CD4-positive, alpha-beta T cell treated with Interleukin-15 for 4 hours (primary cell): Measurements from ENCODE around the gene HSD11B1L.

Experiments used
- DNase-seq: peaks from one replicate; pipeline ENCODE4 v3.0.0-alpha.2; 2020; ENCODE audit warnings: low spot score

HSD11B1L gene, protein sequence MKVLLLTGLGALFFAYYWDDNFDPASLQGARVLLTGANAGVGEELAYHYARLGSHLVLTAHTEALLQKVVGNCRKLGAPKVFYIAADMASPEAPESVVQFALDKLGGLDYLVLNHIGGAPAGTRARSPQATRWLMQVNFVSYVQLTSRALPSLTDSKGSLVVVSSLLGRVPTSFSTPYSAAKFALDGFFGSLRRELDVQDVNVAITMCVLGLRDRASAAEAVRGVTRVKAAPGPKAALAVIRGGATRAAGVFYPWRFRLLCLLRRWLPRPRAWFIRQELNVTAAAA

DNA sequence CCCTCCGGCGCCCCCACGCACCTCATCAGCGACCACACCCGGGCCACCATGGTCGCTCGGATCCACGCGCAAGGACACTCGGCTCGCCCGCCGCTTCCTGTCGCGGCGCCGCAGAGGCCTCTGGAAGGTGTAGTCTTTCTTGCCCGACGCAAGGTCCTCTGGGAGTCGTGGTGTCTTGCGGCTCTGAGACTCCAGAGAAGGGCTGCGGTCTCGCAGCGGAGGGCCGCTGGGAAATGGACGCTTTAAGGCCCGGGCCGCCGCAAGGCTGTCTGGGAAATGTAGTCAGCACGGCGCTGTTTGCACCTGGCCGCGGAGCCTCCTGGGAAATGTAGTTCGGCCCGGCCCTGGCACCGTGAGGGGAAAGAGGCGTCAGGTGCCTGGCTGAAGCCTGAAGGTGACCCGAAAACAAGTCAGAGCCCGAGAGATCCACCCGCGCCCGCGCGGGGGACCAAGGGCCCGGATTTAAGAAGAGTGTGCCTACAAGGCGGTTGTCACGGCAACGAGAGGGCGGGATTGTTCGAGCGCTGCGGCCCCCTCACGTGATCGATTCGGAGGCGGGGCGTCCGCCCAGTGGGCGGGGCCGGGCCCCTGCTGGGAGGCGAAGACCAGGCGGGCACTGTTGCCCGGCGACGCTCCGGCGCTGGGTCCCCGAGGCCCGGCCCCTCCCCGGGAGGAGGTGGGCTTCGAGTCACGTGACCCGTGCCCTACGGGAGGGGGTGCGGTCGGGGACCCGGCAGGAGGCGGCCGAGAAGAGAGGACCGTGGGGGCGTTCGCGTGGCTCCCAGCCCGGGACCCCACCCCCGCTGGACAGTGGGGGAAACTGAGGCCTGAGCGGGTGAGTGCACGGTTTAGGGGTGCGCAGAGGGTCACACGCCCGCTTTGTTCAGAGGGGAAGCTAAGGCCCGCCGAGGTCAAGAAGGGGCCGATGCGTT is at the start of gene HSD11B1L, which contains the start of gene MICOS13:
Gene HSD11B1L (plus strand): TSS at position 591 of the 932 bp plus-strand sequence. CDS start 3,806 bp downstream, outside the sequence.
Gene MICOS13 (minus strand): TSS at position 80 of the 932 bp plus-strand sequence. CDS start 30 bp downstream, at position 50.
- DNase-seq, result peak; percentile 98

DNA sequence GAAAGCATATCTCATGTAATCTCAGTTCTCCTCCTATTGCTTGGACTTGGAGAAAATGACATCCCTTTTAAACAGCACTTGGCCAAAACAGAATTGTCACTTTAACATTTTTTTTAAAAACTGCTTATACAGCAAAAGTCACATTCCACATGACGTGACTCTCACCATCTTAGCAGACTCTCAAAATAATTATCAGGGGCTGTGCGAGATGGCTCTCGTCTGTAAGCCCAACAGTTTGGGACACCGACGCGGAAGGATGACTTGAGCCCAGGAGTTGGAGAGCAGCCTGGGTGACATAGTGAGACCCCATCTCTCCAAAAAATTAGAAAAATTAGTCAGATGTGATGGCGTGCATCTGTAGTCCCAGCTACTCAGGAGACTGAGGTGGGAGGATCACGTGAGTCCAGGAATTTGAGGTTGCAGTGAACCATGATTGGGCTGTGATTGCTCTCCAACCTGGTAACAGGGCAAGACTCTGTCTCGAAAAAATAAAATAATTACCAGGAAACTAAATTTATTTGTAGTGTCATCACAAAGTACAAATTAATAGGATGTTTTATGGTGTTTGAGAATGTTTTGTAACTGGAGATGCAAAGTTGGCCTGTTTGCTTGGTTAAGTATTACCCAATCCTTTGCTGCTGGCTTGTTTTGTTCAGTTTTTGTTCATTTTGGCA is 49.1 kb upstream of the HSD11B1L start:
- DNase-seq, result no peak

DNA sequence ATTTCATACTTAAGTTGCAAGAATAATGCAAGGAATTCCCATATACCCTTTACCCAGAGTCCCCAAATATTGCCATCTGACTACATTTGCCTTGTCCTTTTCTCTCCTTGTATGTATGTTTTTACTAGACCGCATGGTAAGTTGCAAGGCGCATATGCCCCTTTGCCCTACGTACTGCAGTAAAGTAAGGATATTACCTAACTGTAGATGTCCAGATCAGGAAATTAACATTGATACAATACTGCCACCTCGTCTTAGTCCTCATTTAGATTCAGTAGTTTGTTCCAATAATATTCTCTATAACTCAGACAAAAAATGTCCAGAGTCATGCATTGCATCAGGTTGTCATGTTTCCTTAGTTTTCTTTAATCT is 48.6 kb upstream of the HSD11B1L start:
- DNase-seq, result no peak

DNA sequence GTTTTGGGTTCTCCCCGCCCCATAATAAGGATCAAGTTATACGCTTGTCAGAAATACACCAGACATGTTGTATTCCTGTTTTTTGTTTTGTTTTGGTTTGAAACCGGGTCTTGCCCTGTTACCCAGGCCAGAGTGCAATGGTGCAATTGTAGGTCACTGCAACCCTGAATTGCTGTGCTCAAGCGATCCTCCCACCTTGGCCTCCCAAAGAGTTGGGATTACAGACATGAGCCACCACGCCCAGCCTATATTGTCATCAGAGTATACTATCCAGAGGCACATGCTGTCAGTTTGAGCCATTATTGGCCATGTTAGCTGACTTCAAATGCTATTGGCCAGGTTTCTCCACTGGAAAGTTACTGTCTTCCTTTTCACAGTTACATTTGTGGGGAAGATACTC is 48.2 kb upstream of the HSD11B1L start:
- no peak for DNase-seq

DNA sequence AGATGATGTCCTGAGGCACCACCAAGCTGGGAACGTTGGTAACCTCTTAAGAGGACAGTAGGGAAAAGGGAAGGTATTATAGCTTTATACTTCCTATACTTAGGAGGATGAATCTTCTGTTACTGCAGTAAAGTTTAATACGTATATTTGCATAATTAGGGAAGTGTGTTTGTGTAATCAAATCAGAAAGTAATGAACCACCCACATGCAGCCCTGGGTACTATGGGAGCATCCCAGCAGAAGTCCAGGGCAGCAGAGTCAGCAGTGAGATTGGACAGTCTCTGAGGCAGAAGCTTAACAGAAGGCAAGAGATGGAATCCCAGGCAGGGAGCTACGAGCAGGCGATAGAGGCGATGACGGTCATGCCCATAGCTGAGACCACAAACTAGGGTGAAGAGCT is 45.4 kb upstream of the HSD11B1L start:
- DNase-seq, result no peak

DNA sequence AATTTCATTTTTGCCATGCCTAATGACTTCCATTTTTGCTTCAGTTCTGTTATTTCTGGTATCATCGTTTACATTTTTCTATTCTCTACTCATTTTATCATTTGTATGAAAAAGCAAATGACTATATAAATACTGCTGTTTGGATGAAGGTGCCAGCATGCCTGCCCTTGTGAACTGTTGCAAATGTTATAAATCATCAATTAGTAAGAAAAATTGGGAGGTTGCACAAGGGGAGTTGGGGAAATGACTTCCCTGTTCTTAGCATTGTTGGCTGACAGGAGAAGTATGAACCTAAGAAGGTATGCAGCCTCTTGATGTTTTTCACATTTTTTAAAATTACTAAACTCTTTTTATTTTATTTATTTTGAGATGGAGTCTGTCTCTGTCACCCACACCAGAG is 42.9 kb upstream of the HSD11B1L start:
- DNase-seq, result no peak

DNA sequence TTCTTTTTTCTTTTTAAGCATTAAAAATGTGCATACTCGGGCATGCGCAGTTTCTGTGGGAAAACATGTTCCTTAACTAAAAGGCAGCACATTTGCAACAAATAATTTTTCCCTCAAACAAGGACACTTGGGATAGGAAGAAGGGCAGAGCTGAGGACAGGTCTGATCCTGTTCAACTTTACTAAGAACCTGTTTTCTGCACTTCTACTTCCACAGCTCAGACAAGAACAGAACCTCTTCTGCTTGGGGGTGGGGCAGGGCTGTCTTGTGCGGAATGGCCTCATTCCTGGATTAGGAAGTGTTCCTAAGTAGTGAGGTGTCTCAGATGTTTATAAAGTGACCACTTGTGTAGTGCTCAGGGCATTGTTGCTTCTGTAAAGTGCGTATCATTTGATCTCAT is 39.7 kb upstream of the HSD11B1L start:
- no peak for DNase-seq

DNA sequence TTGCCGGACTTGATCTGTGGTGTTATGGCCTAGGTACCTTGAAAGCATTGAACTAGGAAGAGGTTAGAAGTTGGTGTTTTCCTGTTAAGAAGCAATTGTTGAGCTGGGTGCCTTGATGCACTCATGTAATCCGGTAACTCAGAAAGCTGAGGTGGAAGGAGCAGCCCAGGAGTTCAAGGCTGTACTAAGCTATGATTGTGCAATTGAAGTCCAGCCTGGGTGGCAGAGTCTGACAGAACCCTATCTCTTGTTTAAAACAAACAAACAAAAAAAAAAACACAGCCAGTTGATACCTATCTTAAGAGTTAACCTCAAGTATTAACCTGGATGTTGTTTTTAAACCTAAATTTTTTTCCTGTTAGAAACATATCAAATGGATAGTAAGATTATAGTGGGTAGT is 38.6 kb upstream of the HSD11B1L start:
- no peak for DNase-seq

DNA sequence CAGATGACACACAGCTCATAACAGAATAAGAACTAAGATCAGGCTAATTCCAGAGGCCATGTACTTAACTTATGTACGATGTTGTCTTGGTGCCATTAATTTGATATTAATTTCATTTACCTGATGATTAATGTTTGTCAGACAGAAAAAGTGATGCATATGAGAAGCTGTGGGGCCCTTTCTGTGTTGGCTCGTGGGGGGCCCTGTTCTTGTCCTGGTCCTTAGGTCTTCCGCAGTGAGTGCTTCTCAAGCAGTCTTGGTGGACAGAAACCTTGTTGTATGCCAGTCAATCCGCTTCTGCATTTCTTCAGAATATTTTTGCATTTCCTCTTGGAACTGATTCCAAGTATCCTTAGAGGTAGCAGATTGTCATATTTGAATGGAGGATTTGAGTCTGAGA is 37.8 kb upstream of the HSD11B1L start:
- DNase-seq, result no peak

DNA sequence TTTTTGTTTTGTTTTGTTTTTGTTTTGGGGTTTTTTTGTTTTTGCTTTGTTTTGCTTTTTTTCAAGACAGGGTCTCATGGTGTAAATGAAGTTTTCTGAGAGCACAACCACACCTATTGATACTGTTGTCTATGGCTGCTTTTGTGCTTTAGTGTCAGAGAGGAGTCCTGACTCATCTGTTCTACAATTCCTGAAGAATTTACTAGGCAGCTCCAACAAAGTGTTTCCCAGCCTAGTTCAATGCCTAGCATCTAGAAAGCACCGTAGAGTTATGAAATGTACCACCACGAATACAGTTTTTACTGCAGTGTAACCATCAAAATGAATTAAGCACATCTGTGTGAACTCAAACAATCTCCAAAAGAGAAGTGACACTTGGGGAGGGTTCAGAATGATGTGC is 36.8 kb upstream of the HSD11B1L start:
- DNase-seq, result no peak

DNA sequence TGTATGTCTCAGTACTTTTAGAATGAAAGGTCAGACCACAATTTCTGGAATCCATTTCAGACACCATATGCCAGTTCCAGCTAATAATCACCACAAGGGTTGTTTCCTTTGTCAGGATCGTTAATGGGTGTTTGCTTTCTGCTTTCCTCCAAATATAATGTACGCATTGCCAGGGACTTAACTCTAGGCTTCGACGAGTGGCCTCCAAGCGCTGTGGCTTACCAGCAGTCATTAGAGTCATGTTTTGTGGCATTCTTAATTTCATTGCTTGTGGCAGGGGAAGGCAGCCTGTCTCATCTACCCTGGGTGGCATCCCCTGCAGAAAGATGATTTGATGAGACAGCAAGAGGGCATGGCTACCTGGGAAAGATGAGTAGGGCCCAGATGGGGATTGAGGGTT is 35.4 kb upstream of the HSD11B1L start:
- no peak for DNase-seq

DNA sequence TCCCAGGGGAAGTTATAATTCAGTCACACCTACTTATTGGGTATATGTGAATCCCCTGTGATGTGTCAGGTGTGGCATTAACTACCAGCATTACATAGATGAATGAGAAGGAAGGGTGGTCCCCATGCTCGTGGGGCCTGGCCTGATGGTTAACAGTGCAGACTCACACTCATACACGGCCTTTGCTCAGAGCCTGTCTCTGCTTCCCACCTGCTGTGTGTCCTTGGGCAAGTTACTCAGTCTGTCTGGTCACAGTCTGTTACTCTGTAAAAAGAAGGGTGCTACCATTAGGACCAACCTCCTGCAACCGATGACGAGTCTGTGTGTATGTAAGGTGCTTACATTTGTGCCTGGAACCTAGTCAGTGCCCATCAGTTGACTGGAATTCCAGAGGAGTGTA is 34.1 kb upstream of the HSD11B1L start:
- DNase-seq, result no peak

DNA sequence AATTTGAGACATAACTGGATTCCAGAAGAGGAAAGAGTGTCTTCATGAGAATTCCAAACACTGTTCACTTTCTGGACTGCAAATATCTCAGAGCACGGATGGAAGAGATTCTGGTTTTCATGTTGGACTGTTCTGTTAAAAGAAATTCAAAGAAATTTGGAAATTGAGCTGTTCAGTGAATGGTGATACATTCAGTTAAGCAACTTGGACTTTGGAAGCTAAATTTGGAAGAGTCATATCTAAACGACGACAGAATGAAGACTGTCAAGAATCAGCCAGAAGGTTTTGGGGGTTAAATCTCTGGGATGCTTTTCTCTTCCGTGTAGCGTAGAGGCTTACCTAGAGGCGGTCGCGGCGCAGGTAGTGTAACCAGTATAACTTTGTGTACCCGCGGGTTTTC is 32.4 kb upstream of the HSD11B1L start:
- no peak for DNase-seq

DNA sequence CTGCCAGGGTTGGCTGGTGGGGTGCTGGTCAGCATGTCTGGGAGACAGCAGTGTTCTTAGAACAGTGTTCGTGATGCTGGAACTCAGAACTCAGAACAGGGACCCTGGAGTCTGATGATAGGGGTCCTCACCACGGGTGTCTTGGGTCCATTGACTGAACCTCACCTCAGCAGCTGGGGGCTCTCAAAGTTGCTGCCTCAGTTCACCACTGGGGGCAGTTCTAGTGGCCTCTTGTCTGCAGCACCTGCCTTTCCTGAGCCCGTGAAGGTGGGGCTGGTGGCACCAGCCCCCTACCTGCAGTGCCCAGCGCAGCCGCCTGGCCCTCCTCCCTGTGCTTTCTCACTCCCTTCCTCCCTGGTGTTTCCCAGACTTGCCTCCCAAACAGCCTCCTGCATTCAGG is 29.5 kb upstream of the HSD11B1L start:
- no peak for DNase-seq

DNA sequence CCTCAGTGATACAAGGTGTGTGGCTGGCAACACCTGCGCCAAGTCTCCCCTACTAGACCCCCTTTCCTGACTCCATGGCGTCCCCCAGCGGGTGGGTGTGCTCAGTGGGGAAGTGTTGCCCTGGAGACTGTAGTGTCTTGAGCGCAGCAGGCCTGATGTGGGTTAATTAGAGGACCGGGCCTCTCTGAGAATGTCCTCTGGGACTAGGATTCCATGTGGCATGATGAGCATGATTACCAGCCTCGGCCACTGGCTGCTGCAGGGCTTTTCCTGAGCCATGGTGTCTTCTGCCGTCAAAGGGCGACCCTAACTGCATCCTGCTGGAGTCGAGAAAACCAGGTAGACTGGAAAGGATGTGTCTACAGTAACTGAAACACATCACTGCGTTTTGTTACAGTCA is 28.6 kb upstream of the HSD11B1L start:
- no peak for DNase-seq

DNA sequence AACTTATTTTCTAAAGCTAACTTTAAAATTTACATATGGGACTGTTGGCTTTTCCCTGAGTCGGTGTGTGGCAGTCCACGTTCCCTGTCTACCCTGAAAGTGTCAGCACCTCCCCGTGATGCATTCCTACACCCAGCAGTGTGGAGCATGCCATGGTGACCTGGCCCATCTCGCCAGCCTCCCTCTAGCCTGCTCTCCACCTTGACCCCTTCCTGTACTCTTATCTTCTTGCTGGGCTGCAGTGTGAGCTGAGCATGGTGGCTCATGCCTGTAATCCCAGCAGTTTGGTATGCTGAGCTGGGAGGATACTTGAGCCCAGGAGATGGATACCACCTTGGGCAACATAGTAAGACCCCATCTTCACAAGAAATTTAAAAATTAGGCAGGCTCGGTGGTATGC is 25.9 kb upstream of the HSD11B1L start:
- DNase-seq, result no peak

DNA sequence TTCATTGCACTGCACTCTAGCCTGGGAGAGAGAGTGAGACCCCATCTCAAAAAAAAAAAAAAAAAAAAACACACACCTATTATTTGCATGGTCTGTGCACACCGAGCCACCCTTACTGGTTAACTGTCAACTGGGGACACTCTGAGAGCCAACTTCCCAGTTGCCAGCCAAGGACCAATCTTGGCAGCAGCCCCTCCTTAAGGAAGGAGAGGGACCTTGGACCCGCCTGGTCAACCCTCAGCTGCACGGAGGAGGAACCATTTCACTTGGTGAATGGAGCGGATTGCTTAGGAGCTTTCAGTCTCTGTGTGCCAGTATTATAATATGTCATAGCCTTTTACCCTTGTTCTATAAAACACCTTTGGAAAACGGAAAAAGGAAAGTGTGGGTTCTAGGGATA is 25.4 kb upstream of the HSD11B1L start:
- no peak for DNase-seq

DNA sequence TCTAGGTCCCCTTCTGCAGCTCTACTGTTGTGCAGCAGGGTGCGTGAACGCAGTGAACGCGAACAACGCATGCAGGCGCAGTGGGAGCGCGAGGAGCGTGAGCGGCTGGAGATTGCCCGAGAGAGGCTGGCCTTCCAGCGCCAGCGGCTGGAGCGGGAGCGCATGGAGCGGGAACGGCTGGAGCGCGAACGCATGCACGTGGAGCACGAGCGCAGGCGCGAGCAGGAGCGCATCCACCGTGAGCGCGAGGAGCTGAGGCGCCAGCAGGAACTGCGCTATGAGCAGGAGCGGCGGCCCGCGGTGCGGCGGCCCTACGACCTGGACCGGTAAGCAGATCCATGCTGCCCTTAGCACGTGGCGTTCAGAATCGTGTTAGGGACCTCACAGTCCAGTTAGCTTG is 19.3 kb upstream of the HSD11B1L start:
- DNase-seq, result no peak

DNA sequence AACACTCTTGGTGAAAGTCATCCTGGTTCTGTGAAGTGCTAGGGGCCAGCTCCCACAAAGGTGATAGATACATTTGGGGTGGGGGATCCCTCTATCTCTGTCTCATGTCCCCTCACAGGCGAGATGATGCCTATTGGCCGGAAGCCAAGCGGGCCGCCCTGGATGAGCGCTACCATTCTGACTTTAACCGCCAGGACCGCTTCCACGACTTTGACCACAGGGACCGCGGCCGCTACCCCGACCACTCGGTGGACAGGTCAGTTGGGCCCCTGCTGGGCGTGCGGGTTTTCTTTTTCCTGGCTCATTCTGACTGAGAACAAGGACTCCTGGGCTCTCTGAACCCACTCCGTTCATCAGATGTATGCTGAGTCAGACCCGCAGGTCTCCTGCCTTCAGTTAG is 16.9 kb upstream of the HSD11B1L start:
- DNase-seq, result no peak

DNA sequence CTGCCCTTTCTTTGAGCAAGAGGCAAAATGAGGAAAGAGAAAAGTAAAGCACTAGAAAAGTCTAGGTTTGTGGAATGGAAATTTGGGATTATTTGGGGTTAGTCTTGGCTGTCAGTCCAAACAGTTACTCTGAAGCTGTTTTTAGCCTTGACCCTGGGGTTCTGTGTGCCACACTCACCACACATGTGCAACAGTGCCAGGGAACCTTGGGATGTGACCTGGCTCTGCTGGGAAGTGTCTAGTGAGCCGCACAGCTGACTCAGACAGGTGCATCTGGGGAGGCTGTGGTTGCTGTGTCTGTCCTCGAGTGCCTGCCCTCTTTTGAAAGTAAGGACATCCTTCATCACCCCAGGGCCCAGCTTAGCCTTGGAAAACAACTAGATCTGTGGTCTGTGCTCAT is 16.3 kb upstream of the HSD11B1L start:
- DNase-seq, result no peak

DNA sequence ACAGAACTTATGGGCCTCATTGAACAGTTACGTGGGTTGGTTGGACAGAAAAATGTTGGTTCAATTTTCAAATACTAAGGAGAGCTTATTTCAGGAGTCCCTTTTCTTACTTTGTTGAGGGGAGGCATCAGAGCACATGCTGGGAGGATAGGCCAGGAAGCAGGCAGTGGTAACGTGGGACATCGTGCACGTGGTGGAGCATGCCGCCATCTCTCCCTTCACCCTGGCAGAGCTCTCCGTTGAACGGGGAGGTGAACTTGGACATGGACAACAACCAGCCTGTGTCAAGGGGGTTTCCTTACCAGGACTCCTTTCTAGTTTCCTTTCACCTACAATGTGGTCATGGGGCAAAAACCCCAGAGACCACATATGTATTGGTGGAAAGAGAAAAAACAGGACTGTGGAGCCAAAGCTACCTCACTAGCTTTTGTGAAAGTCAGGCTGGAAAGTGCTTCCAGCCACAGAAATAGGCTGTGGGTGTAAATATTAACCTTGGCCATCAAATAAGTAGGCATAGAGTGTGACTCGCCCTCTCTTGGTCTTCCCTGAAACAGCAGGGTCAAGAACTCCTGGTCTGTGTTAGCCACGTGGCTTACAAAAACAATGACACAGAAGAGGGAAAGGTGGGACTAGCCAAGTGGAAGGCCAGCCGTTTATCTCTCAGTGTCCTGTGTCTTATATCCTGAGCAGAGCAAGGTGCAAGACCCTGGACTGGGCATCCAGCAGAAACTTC is 14.9 kb upstream of the HSD11B1L start:
- DNase-seq, result no peak
